ENCODE data around the gene HIGD1A. TPM values are rescaled to one million over a fixed set of nuclear protein-coding genes. Genes with fewer than 3 reads are reported as not detected.

Gene HIGD1A
- total and polyA plus RNA-seq, 9 of the 15 experiments (the other 6 are each of a cell fraction or from before 2014, with no cell fraction given) = 165 to 1,185 (median 333) TPM

DNA sequence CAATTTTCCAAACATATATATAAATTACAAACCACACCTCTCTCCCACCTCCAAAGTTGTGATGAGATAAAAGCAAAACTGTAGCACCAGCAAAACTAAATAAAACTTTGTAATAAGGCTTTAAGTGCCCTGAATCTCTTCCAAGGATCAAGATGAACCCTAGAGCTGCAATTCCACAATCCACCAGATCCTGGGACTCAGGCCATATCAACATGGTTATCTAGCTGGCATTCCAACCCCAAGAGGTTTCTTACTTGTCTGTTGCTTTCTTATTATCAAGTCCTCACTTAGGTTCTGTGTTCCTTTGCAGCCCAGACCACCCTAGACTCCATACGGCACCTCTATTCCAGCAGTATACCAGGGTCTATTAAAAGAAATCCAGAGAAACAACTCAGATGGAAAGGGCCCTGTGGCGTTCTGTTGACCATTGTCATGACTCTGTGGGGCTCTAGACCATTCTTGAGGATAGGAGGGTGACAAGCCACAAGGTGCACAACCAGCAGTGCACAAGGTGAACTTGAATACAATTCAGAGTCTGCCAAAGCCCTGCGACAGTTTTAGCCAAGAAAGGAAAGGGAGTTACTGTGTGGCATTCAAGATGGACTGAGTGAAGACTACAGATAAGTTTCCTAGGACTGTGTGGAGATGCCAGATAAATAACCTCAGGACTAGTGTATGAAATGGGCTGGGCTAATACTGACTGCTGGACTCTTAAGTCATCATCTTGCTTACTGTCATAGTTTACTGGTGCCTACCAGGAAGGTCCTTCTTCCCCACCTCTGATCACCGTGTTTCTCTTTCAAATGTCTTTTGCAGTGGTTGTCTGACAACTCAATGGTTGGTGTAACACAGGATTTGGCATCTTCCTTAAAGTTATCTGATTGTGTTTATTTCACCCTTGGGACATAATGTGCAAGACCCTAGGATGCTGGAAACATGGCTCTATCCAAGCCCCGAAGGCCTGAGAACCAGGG lies 32.1 kb upstream of the HIGD1A start (continued):
- no peak for TF ChIP-seq ESRRB (CRISPR knock-in tag; IDR thresholded peaks at IDR 0.05; ENCODE audit: borderline replicate concordance)
- no peak for TF ChIP-seq ASH1L (IDR thresholded peaks at IDR 0.05; ENCODE audit: borderline replicate concordance, low read depth, partially characterized antibody)
- TF ChIP-seq, protein P1, sequence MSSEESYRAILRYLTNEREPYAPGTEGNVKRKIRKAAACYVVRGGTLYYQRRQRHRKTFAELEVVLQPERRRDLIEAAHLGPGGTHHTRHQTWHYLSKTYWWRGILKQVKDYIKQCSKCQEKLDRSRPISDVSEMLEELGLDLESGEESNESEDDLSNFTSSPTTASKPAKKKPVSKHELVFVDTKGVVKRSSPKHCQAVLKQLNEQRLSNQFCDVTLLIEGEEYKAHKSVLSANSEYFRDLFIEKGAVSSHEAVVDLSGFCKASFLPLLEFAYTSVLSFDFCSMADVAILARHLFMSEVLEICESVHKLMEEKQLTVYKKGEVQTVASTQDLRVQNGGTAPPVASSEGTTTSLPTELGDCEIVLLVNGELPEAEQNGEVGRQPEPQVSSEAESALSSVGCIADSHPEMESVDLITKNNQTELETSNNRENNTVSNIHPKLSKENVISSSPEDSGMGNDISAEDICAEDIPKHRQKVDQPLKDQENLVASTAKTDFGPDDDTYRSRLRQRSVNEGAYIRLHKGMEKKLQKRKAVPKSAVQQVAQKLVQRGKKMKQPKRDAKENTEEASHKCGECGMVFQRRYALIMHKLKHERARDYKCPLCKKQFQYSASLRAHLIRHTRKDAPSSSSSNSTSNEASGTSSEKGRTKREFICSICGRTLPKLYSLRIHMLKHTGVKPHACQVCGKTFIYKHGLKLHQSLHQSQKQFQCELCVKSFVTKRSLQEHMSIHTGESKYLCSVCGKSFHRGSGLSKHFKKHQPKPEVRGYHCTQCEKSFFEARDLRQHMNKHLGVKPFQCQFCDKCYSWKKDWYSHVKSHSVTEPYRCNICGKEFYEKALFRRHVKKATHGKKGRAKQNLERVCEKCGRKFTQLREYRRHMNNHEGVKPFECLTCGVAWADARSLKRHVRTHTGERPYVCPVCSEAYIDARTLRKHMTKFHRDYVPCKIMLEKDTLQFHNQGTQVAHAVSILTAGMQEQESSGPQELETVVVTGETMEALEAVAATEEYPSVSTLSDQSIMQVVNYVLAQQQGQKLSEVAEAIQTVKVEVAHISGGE (CRISPR knock-in tag; IDR thresholded peaks at IDR 0.05) = peak in 1 of 3 experiments; percentile 77; a peak in 2 of 6 replicates
- peak; percentile 71 for TF ChIP-seq CREB1 (IDR thresholded peaks at IDR 0.05)
- no peak for TF ChIP-seq CREB1 (CRISPR knock-in tag; IDR thresholded peaks at IDR 0.05)
- TF ChIP-seq STAT5A (IDR thresholded peaks at IDR 0.05; ENCODE audit: borderline replicate concordance, low read length) = peak; percentile 92
- TF ChIP-seq, protein P2, sequence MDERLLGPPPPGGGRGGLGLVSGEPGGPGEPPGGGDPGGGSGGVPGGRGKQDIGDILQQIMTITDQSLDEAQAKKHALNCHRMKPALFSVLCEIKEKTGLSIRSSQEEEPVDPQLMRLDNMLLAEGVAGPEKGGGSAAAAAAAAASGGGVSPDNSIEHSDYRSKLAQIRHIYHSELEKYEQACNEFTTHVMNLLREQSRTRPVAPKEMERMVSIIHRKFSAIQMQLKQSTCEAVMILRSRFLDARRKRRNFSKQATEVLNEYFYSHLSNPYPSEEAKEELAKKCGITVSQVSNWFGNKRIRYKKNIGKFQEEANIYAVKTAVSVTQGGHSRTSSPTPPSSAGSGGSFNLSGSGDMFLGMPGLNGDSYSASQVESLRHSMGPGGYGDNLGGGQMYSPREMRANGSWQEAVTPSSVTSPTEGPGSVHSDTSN (CRISPR knock-in tag; IDR thresholded peaks at IDR 0.05; ENCODE audit: low read depth) = no peak
- TF ChIP-seq, protein P2 (tag; conservative IDR thresholded peaks at IDR 0.05; ENCODE audit: low read depth) = 0 out of 2 replicates have a peak, but pooled peaks have one; percentile 7
- no peak for TF ChIP-seq CEBPG (CRISPR knock-in tag; IDR thresholded peaks at IDR 0.05)
- no peak for TF ChIP-seq CEBPG (tag; conservative IDR thresholded peaks at IDR 0.05 in 1 of 2, IDR thresholded peaks at IDR 0.05 in 1 of 2)
- TF ChIP-seq, protein P3, sequence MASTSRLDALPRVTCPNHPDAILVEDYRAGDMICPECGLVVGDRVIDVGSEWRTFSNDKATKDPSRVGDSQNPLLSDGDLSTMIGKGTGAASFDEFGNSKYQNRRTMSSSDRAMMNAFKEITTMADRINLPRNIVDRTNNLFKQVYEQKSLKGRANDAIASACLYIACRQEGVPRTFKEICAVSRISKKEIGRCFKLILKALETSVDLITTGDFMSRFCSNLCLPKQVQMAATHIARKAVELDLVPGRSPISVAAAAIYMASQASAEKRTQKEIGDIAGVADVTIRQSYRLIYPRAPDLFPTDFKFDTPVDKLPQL (IDR thresholded peaks at IDR 0.05; ENCODE audit: extremely low read depth, insufficient read length) = no peak
- TF ChIP-seq MTA3 (IDR thresholded peaks at IDR 0.05; ENCODE audit: borderline replicate concordance) = peak; percentile 71; the same call in 1 of the 2 replicates
- TF ChIP-seq POLR2A (conservative IDR thresholded peaks at IDR 0.05) = no peak
- TF ChIP-seq NCOA2 (IDR thresholded peaks at IDR 0.05; ENCODE audit: partially characterized antibody in 2 of 2) = no peak
- TF ChIP-seq ZBTB17 (CRISPR knock-in tag; IDR thresholded peaks at IDR 0.05) = peak; percentile 96
- TF ChIP-seq, protein P4, sequence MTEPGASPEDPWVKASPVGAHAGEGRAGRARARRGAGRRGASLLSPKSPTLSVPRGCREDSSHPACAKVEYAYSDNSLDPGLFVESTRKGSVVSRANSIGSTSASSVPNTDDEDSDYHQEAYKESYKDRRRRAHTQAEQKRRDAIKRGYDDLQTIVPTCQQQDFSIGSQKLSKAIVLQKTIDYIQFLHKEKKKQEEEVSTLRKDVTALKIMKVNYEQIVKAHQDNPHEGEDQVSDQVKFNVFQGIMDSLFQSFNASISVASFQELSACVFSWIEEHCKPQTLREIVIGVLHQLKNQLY (CRISPR knock-in tag; conservative IDR thresholded peaks at IDR 0.05) = no peak
- 0 out of 2 replicates have a peak, but pooled peaks have one; percentile 51 for TF ChIP-seq FOXK1 (CRISPR knock-in tag; IDR thresholded peaks at IDR 0.05; ENCODE audit: borderline replicate concordance)
- peak; percentile 83 for TF ChIP-seq BCOR (IDR thresholded peaks at IDR 0.05)
- TF ChIP-seq ETV1 (tag; conservative IDR thresholded peaks at IDR 0.05; ENCODE audit: low read depth) = peak; percentile 53; the same call in 1 of the 2 replicates
